Activated T-helper 1 cell treated with anti-CD3 and anti-CD28 coated beads, Interleukin-12 subunit alpha, Interleukin-12 subunit beta, Interleukin-2, Interleukin-4 antibody, amounts not matched to agents 30 ng/mL and 10 ng/mL and 1 ng/mL, durations not matched to agents 14 hours and 24 hours and 36 hours (primary cell): ENCODE measurements around the gene UGT1A6. TPM values are rescaled to one million over a fixed set of nuclear protein-coding genes. Genes with fewer than 3 reads are reported as not detected.

Experiments used
- DNase-seq: peaks from one replicate; pipeline ENCODE4 v3.0.0; 2021; ENCODE audit warnings: low spot score
- H3K27ac Mint-ChIP-seq: one replicate; pipeline ENCODE4 v1.8.0; 2021; ENCODE audit warnings: mild to moderate bottlenecking, mixed read lengths
- H3K27me3 Mint-ChIP-seq: one replicate; pipeline ENCODE4 v1.8.0; 2022; ENCODE audit warnings: mild to moderate bottlenecking, moderate library complexity, mixed read lengths; ENCODE audit not compliant: insufficient read depth
- H3K36me3 Mint-ChIP-seq: one replicate; pipeline ENCODE4 v1.8.0; 2021; ENCODE audit warnings: low read depth, mixed read lengths
- H3K4me1 Mint-ChIP-seq: one replicate; pipeline ENCODE4 v1.8.0; 2021; ENCODE audit warnings: low read depth, mixed read lengths
- H3K4me3 Mint-ChIP-seq: one replicate; pipeline ENCODE4 v1.8.0; 2021; ENCODE audit warnings: mild to moderate bottlenecking, moderate library complexity, mixed read lengths
- H3K9me3 Mint-ChIP-seq: one replicate; pipeline ENCODE4 v1.8.0; 2021; ENCODE audit warnings: mixed read lengths
- intact Hi-C: fragments of 100-400 bp; cut with micrococcal nuclease; formaldehyde crosslinking; loops from one replicate; pipeline ENCODE4 v1.15.1; 2024
- total RNA-seq: library from RNA; stranded (reverse); gene quantifications from 2 replicates; pipeline ENCODE4 v1.2.3, GENCODE V29; 2022

The UGT1A6 gene
- total RNA-seq, 1 donor from 2014 or later: not detected

DNA sequence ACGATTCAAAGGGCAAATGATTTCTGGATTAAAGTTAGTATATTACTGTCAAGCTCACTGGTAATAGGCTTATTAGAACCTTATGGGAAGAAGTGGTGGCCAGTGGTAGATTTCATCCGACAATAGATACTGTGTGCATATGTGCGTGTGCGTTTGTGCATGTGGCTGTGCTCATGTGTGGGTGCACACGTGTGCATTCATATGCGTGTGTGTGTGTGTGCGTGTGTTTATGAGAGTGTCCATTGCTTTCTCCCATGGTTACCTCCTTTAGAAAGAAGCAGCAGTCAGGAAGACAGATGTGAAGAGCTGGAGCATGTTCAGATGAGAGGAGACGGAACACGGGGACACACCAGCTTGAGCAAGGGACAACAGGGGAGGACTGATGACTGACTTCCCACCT, 76.6 kb downstream of the UGT1A6 start:
- intact Hi-C loops: no loop called here

DNA sequence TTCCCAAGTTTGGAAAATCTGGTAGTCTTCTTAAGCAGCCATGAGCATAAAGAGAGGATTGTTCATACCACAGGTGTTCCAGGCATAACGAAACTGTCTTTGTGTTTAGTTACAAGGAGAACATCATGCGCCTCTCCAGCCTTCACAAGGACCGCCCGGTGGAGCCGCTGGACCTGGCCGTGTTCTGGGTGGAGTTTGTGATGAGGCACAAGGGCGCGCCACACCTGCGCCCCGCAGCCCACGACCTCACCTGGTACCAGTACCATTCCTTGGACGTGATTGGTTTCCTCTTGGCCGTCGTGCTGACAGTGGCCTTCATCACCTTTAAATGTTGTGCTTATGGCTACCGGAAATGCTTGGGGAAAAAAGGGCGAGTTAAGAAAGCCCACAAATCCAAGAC, 79.5 kb downstream of the UGT1A6 start:
- Mint-ChIP-seq H3K9me3 (peaks cover 4% of the 10 kb centered on the region), H3K27me3 (peaks cover 4% of the 10 kb centered on the region), H3K4me3 (no peak overlapping the region), H3K27ac (no peak overlapping the region), H3K36me3 (no peaks in the 10 kb centered on the region), H3K4me1 (no peaks in the 10 kb centered on the region)
- no peak for DNase-seq
- intact Hi-C loops: no loop called here

More for the DNA sequence above, 76.6 kb downstream of the UGT1A6 start:
- no peaks in the 10 kb centered on the region for H3K4me1 Mint-ChIP-seq
- no peaks in the 10 kb centered on the region for H3K9me3 Mint-ChIP-seq
- peaks cover 4% of the 10 kb centered on the region for H3K27me3 Mint-ChIP-seq
- no peak for DNase-seq
- H3K27ac Mint-ChIP-seq: no peak overlapping the region
- no peaks in the 10 kb centered on the region for H3K36me3 Mint-ChIP-seq
- no peak overlapping the region for H3K4me3 Mint-ChIP-seq

DNA sequence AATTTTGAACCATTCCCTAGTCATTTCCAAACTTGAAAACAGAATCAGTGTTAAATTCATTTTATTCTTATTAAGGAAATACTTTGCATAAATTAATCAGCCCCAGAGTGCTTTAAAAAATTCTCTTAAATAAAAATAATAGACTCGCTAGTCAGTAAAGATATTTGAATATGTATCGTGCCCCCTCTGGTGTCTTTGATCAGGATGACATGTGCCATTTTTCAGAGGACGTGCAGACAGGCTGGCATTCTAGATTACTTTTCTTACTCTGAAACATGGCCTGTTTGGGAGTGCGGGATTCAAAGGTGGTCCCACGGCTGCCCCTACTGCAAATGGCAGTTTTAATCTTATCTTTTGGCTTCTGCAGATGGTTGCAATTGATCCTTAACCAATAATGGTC, 79.9 kb downstream of the UGT1A6 start:
- peaks cover 4% of the 10 kb centered on the region for H3K9me3 Mint-ChIP-seq
- H3K27ac Mint-ChIP-seq: no peak overlapping the region
- intact Hi-C loops: no loop called here
- H3K4me3 Mint-ChIP-seq: no peak overlapping the region
- no peaks in the 10 kb centered on the region for H3K4me1 Mint-ChIP-seq
- DNase-seq: no peak
- H3K36me3 Mint-ChIP-seq: no peaks in the 10 kb centered on the region
- peaks cover 4% of the 10 kb centered on the region for H3K27me3 Mint-ChIP-seq

DNA sequence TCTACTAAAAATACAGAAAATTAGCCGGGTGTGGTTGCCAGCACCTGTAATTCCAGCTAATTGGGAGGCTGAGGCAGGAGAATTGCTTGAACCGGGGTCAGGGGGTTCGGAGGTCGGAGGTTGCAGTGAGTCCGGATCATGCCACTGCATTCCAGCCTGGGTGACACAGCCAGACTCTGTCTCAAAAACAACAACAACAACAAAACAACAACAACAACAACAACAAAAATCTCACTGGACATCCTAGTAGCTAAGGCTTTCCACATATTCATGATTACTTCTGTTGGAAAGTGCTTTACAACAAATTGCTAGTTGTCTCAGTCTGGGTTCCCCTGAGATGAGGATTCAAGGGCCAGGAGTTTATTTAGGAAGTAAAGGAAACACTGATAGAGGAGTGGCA, 81.2 kb downstream of the UGT1A6 start:
- Mint-ChIP-seq H3K4me3 (no peak overlapping the region), H3K36me3 (no peaks in the 10 kb centered on the region), H3K4me1 (no peaks in the 10 kb centered on the region), H3K27ac (no peak overlapping the region), H3K27me3 (peaks cover 4% of the 10 kb centered on the region), H3K9me3 (peaks cover 4% of the 10 kb centered on the region)
- intact Hi-C loops: no loop called here
- no peak for DNase-seq

DNA sequence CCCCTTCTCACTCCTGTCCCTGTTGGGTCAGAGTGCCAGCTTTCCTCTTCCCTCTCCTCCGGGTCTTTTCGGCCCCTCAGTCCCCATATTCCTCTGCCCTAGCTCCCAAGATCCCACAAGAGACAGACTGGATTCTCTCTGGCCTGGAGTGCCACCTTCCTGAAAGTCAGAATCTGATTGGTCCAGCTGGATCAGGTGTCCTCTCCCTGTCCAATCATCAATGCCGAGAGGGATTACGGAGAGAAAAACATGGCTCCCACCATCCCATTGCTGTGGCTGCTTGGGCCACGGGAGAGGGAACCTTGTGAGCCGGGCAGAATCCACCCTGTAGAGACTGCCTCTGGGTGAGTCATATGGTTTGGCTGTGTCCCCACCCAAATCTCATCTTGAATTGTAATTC, 82.7 kb downstream of the UGT1A6 start:
- Mint-ChIP-seq H3K27me3 (peaks cover 8% of the 10 kb centered on the region), H3K4me3 (no peak overlapping the region), H3K9me3 (peaks cover 4% of the 10 kb centered on the region), H3K36me3 (no peaks in the 10 kb centered on the region), H3K4me1 (no peaks in the 10 kb centered on the region), H3K27ac (no peak overlapping the region)
- no peak for DNase-seq
- intact Hi-C loops: no loop called here

DNA sequence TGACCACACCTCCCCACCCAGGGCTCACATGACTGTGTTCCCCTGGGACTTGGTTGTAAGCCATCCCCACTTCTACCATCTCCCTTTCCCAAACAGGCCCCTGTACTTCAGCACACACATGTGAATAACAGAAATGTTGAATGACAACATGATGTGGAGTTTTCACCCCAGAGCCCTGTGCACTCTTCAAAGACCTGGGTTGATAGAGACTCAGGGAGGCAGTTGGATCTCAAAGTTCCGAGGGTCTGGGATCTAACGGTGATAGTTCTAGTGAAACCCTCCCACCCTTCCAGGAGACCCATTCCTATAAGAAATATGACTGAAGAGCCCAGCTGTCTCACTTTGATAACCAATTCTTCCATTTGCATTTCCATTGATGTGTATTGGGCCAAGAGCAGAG, 85.3 kb downstream of the UGT1A6 start, which contains the start of gene MROH2A:
MROH2A (plus strand) TSS at position 301 of the 400 bp plus-strand sequence. CDS start 1,029 bp downstream, outside the sequence.
- no peaks in the 10 kb centered on the region for H3K4me1 Mint-ChIP-seq
- H3K4me3 Mint-ChIP-seq: no peak within 1 kb of the TSS
- peaks cover 12% of the 10 kb centered on the region for H3K27me3 Mint-ChIP-seq
- intact Hi-C loops: no loop called here
- no peak within 1 kb of the TSS for H3K27ac Mint-ChIP-seq
- H3K36me3 Mint-ChIP-seq: no peaks in the 10 kb centered on the region
- peaks cover 4% of the 10 kb centered on the region for H3K9me3 Mint-ChIP-seq
- no peak for DNase-seq

DNA sequence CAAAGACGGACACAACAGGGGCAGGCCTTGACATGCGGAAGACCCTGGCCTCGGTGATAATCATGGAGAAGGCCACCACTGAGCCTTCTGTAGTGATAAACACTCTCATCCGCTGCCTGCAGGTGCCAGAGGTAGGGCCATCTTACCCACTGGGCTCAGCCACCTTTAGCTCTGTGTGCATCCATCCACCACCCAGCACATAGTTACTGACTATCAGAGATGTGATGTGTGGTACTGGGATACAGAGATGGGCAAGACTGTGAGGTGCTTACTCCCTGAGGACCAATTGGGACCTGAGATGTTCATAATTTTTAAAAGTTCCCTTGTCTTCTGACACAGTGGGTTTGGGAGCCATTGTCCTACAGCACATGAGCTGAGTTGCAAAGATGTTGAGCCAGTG, 87.0 kb downstream of the UGT1A6 start:
- H3K9me3 Mint-ChIP-seq: peaks cover 4% of the 10 kb centered on the region

DNA sequence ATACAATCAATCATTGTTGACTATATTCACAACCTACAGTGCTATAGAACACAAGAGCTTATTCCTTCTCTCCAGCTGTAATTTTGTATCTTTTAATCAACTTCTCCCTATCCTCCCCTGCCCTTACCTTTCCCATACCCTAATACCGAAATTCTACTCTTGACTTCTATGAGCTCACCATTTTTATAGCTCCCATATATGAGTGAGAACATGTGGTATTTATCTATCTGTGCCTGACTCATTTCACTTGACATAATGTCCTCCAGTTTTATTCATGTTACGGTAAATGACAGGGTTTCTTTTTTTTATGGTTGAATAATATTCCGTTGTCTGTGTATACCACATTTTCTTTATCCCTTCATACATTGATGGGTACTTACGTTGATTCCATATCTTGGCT, 88.1 kb downstream of the UGT1A6 start:
- peaks cover 12% of the 10 kb centered on the region for H3K27me3 Mint-ChIP-seq
- H3K4me1 Mint-ChIP-seq: no peaks in the 10 kb centered on the region
- H3K4me3 Mint-ChIP-seq: no peak overlapping the region
- DNase-seq: no peak
- H3K9me3 Mint-ChIP-seq: peaks cover 3% of the 10 kb centered on the region
- intact Hi-C loops: no loop called here
- no peak overlapping the region for H3K27ac Mint-ChIP-seq
- H3K36me3 Mint-ChIP-seq: no peaks in the 10 kb centered on the region

More for the DNA sequence above, 87.0 kb downstream of the UGT1A6 start:
- Mint-ChIP-seq H3K4me1 (no peaks in the 10 kb centered on the region), H3K27ac (no peak overlapping the region), H3K4me3 (no peak overlapping the region), H3K36me3 (no peaks in the 10 kb centered on the region), H3K27me3 (peaks cover 12% of the 10 kb centered on the region)
- no peak for DNase-seq
- intact Hi-C loops: no loop called here

DNA sequence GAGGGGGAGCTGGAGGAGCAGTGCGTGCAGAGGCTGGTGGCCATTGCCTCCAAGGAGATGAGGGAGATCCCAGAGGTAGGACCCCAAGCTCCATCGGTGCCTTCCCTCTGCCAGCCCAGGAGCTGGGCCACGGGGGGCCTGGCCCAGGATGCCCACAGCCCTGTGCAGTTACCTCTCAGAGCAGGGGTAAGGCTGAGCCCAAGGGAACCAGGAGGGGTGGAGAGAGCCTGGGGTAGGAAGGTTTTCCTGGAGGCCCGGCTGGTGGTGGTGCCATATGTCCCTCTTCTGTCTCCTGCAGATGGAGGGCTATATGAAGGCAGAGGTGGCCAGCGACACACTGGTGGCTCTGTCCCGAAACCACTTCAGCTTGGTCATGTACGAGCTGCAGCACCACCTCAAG, 96.9 kb downstream of the UGT1A6 start:
- no peaks in the 10 kb centered on the region for H3K4me1 Mint-ChIP-seq
- no peak overlapping the region for H3K4me3 Mint-ChIP-seq
- no peaks in the 10 kb centered on the region for H3K9me3 Mint-ChIP-seq
- H3K27ac Mint-ChIP-seq: no peak overlapping the region
- intact Hi-C loops: no loop called here
- DNase-seq: no peak
- H3K36me3 Mint-ChIP-seq: no peaks in the 10 kb centered on the region
- no peaks in the 10 kb centered on the region for H3K27me3 Mint-ChIP-seq

DNA sequence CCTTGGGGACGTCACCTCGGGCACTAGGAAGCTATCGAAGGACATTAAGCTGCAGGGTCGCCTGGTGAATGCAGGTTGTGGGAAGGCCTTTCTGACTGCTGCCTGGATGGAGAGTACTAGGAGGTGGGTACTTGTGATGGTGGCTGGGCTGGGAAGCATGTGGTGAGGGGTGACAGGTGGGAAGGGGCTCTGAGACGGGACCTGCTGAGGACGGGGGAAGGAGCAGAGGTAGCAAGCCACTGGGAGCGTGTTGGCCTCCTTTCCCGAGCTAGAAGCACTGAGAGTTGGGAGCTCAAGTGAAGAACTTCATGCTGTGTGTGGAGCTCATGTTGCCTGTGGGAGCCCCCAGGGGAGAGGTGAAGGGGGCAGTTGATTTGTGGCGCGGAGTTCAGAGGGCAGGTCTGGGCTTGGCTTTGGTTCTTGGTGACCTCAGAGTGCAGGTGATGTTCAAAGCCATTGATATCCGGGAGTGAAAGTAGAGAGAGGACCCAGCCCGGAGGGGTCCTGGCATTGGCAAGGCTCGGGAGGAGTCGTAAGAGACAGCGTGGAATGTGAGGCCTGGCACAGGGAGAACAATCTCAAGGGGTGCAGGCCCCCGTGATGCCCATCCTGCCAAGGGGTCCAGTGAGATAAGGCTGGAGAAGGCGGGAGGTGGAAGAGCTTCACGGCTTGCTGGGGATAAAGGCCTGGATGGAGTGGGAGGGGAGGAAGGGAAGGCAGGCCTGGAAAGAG, 98.6 kb downstream of the UGT1A6 start:
- intact Hi-C loops: no loop called here
- no peaks in the 10 kb centered on the region for H3K36me3 Mint-ChIP-seq
- H3K4me1 Mint-ChIP-seq: no peaks in the 10 kb centered on the region
- H3K9me3 Mint-ChIP-seq: no peaks in the 10 kb centered on the region
- H3K27me3 Mint-ChIP-seq: no peaks in the 10 kb centered on the region
- no peak overlapping the region for H3K4me3 Mint-ChIP-seq
- H3K27ac Mint-ChIP-seq: no peak overlapping the region
- DNase-seq: no peak

DNA sequence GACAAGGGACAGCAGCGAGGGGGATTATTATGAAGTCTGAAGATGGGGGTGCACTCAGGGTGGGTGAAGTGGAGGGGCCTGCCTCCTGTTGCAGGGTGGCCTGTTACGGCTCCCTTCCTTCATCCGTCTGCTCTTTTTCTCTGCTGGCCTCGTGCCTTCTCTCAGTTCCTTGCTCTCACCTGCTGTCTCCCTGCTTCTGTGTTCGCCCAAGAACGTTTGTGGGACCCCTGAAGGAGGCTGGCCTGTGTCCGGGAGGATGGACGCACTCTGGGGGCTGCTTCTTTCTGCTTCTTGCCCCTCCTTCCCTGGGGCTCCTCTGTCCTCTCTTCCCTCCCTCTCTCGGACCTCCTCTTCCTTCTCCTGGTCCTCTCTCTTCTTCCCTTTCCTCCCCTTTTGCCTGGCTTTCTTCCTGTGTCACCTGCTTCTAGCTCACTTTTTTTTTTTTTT, 99.2 kb downstream of the UGT1A6 start:
- Mint-ChIP-seq H3K9me3 (no peaks in the 10 kb centered on the region), H3K4me1 (no peaks in the 10 kb centered on the region), H3K27me3 (no peaks in the 10 kb centered on the region), H3K27ac (no peak overlapping the region), H3K36me3 (no peaks in the 10 kb centered on the region), H3K4me3 (no peak overlapping the region)
- no peak for DNase-seq
- intact Hi-C loops: no loop called here

DNA sequence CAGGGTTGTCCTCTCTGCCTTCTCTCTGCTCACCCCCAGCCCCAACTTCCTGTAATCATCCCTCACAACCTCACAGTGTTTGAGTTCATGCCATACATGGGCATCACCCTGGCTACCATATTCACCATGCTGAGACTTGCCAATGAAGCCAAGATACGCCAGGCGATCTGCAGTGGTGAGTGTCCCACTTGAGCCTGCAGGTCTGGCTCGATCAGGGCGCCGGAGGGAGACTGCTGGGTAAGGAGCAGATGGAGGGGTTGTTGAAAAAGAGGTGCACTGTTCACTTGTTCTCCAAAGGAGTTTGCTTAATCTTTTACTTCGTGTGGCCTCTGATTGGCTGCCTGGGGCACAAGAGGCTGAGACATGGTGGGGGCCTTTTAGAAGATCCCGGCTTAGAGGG, 100.0 kb downstream of the UGT1A6 start:
- no peak for DNase-seq
- Mint-ChIP-seq H3K9me3 (no peaks in the 10 kb centered on the region), H3K4me3 (no peak overlapping the region), H3K27ac (no peak overlapping the region), H3K27me3 (no peaks in the 10 kb centered on the region), H3K4me1 (no peaks in the 10 kb centered on the region), H3K36me3 (no peaks in the 10 kb centered on the region)
- intact Hi-C loops: no loop called here

DNA sequence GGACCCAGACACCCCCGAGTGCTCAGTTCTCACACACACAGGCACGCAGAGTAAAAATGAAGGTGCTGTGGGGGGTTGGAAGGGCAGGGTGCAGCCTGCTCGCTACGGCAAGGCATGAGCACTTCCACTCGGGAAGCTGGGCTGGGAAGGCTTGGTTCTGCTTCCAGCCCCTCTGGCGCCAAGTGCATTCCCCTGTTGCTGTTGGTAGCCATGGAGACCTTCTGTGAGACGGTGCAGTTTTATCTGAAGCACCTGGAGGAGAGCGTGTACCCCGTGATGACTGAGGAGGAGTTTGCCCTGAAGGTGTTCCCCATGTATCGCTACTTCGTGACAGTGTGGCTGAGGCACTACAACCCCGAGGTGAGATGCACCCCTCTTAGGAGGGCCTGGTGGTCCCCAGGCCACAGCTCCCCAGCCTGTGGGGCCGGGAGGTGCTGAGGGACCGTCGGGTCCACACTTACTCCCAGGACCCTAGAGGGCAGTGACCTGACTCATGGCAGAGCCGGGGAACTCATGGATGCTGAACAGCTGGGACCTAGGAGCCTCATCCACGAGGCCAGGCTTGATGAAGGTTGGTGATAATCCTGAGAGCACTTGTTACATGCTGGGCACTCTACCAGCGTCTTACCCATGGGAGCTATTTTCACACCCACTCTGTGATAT, 100.9 kb downstream of the UGT1A6 start:
- Mint-ChIP-seq H3K27me3 (no peaks in the 10 kb centered on the region), H3K36me3 (no peaks in the 10 kb centered on the region)
- no peak for DNase-seq

More for the DNA sequence above, 100.9 kb downstream of the UGT1A6 start:
- Mint-ChIP-seq H3K4me3 (no peak overlapping the region), H3K27ac (no peak overlapping the region), H3K4me1 (no peaks in the 10 kb centered on the region), H3K9me3 (no peaks in the 10 kb centered on the region)
- intact Hi-C loops: no loop called here
